C4-2B (cell line): ENCODE results near the gene SEMA4B.

Experiments
- CTCF ChIP-seq: fragments of 450-650 bp; conservative IDR thresholded peaks from 2 replicates; pipeline ENCODE4 v1.5.1; 2017; ENCODE audit warnings: mild to moderate bottlenecking
- ZFX ChIP-seq: fragments of 450-650 bp; IDR thresholded peaks from 2 replicates; pipeline ENCODE4 v1.6.1; 2017

- TF ChIP-seq CTCF (no peak), ZFX (no peak)
These were observed 38.2 kb upstream of the SEMA4B start for GRCh38 chr15:90162956-90163355.
